AG04450 (cell line): Measurements from ENCODE around the gene PRAC1. TPM values are rescaled to one million over a fixed set of nuclear protein-coding genes. Genes with fewer than 3 reads are reported as not detected.

Experiments
- CTCF ChIA-PET: fragments of 300-600, 350-600 bp; formaldehyde crosslinking; extraction: SDS; loops from one replicate; lab custom pipeline; 2022; ENCODE audit warnings: antibody characterized with exemption, inconsistent platforms; lab: Charles Lee
- POLR2A ChIA-PET: fragments of 350-600 bp; formaldehyde crosslinking; extraction: SDS; loops from one replicate; lab custom pipeline; 2021; ENCODE audit warnings: antibody characterized with exemption, inconsistent platforms; lab: Yijun Ruan, JAX
- DNase-seq: peaks from one replicate; pipeline ENCODE4 v3.0.0-alpha.2; 2011; ENCODE audit warnings: low read depth, low spot score
- H3K27ac ChIP-seq: one replicate; pipeline ENCODE4 v1.5.1; 2012; ENCODE audit warnings: low read depth, low read length, control low read depth
- H3K27me3 ChIP-seq: one replicate; pipeline ENCODE4 v1.6.0; 2012; ENCODE audit warnings: low read length; ENCODE audit not compliant: control insufficient read depth, insufficient read depth
- H3K4me3 ChIP-seq: 2 replicates; pipeline ENCODE4 v1.5.1; 2011; ENCODE audit warnings: mild to moderate bottlenecking, low read depth, low read length, control low read depth
- H3K9me3 ChIP-seq: 2 replicates; pipeline ENCODE4 v1.5.1; 2012; ENCODE audit warnings: low read length; ENCODE audit not compliant: control insufficient read depth, insufficient read depth
- CTCF ChIP-seq: IDR thresholded peaks from 2 replicates; pipeline ENCODE4 v1.5.1; 2011; ENCODE audit warnings: low read depth, low read length, control low read depth, inconsistent platforms
- polyA plus RNA-seq: library from polyadenylated mRNA; depleted of rRNA; stranded (reverse); fragments of >200 nt; gene quantifications from 2 replicates; pipeline ENCODE4 v1.2.3, GENCODE V29; 2011

PRAC1 gene
- polyA plus RNA-seq, 1 experiment, result not detected

DNA sequence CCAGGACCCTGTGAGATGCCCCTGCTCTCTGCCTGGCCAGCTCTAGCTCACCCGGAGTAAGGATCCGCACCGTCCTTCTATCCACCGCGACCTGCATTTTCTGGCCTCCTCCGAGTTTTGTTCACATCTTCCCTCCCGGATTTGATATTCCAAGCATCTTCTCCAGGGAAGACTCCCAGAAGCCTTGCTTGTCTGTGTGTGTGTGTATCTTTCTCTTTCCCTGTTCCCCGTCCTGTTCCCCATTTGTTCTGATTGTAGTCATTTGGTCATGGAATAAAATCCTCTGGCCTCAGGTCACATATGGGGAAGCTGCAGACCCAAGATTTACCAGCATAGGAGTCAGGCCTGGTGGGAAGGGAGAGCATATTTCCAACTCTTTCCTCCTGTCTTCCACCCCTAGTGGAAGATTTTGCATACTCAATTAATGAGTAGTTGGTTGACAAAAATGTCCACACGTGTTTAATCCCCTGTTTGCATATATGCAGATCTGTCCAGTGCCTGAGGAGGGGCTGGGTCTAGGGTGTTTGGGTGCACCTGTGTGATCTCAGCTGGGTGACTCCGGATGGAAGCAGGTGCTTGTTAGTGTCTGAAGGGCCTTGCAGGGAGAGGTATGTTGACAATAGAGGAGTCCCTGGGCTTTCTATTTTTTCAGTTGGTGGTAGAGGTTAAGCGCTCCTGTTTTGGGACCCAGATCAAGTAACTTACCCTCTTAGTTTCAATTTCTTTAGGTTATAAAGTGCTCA, 1.9 kb downstream of the PRAC1 start:
- Histone ChIP-seq H3K9me3 (peaks cover 9% of the 10 kb centered on the region), H3K4me3 (no peak overlapping the region), H3K27me3 (peaks cover 93% of the 10 kb centered on the region), H3K27ac (no peak overlapping the region)
- TF ChIP-seq CTCF, result no peak
- ChIA-PET CTCF (interaction anchor here (3.7 kb wide), 1 partner anchor 159 kb away, joined by 22 read pairs; no protein-coding TSS in a partner anchor), POLR2A (no interaction called here)
- DNase-seq, result no peak

- POLR2A ChIA-PET, result interaction anchor here (0.6 kb wide), 1 partner anchor 110 kb away, joined by 5 read pairs; no protein-coding TSS in a partner anchor
- H3K27me3 ChIP-seq, result peaks cover 86% of the 10 kb centered on the region
- no peak for DNase-seq
- no peak overlapping the region for H3K27ac ChIP-seq
- peaks cover 9% of the 10 kb centered on the region for H3K9me3 ChIP-seq
- no peak for TF ChIP-seq CTCF
- CTCF ChIA-PET, result interaction anchor here (3.7 kb wide), 1 partner anchor 159 kb away, joined by 22 read pairs; no protein-coding TSS in a partner anchor
- H3K4me3 ChIP-seq, result no peak overlapping the region
Observed at GRCh38 chr17:48719642-48720265, 2.6 kb downstream of the PRAC1 start.

GRCh38 chr17:48718761-48719641, 3.3 kb downstream of the PRAC1 start:
- DNase-seq, result no peak
- POLR2A ChIA-PET, result interaction anchor here (0.6 kb wide), 2 partner anchors 109 to 167 kb away, joined by 3 to 5 read pairs; no protein-coding TSS in a partner anchor
- Histone ChIP-seq H3K27me3 (peaks cover 83% of the 10 kb centered on the region), H3K4me3 (no peak overlapping the region), H3K27ac (no peak overlapping the region), H3K9me3 (peaks cover 9% of the 10 kb centered on the region)
- CTCF ChIA-PET, result interaction anchor here (3.7 kb wide), 1 partner anchor 160 kb away, joined by 22 read pairs; no protein-coding TSS in a partner anchor
- TF ChIP-seq CTCF, result no peak

GRCh38 chr17:48718227-48718760, 4.0 kb downstream of the PRAC1 start:
- Histone ChIP-seq H3K27me3 (peaks cover 82% of the 10 kb centered on the region), H3K27ac (no peak overlapping the region), H3K9me3 (peaks cover 9% of the 10 kb centered on the region), H3K4me3 (no peak overlapping the region)
- ChIA-PET POLR2A (interaction anchor here (0.6 kb wide), 1 partner anchor 167 kb away, joined by 3 read pairs; no protein-coding TSS in a partner anchor), CTCF (interaction anchor here (1.1 to 3.7 kb wide), 3 partner anchors 8 to 161 kb away, joined by 4 to 22 read pairs (median 6); no protein-coding TSS in a partner anchor)
- TF ChIP-seq CTCF, result no peak
- DNase-seq, result no peak
